GM12892 (cell line): ENCODE measurements around the gene ABHD16B.
A peak's percentile ranks its signal among the peaks of the same experiment; 100 is the strongest.

ENCODE experiments used
- DNase-seq: peaks from one replicate; pipeline ENCODE4 v3.0.0; 2011; ENCODE audit not compliant: insufficient read length
- FAIRE-seq: peaks from 2 replicates; lab custom pipeline; 2011; peaks lifted over from hg19 to GRCh38; lab: Jason Lieb, UNC
- POLR2A ChIP-seq: IDR thresholded peaks from 2 replicates; pipeline ENCODE4 v1.6.1; 2011; ENCODE audit warnings: low read depth, low read length, control low read depth
- POLR2AphosphoS5 ChIP-seq: IDR thresholded peaks from 2 replicates; pipeline ENCODE4 v1.6.1; 2011; ENCODE audit warnings: low read depth, low read length, control low read depth
- TAF1 ChIP-seq: IDR thresholded peaks from 2 replicates; pipeline ENCODE4 v1.6.1; 2011; ENCODE audit warnings: low read depth, mild to moderate bottlenecking, control low read depth, low read length, borderline replicate concordance

The ABHD16B gene

DNA sequence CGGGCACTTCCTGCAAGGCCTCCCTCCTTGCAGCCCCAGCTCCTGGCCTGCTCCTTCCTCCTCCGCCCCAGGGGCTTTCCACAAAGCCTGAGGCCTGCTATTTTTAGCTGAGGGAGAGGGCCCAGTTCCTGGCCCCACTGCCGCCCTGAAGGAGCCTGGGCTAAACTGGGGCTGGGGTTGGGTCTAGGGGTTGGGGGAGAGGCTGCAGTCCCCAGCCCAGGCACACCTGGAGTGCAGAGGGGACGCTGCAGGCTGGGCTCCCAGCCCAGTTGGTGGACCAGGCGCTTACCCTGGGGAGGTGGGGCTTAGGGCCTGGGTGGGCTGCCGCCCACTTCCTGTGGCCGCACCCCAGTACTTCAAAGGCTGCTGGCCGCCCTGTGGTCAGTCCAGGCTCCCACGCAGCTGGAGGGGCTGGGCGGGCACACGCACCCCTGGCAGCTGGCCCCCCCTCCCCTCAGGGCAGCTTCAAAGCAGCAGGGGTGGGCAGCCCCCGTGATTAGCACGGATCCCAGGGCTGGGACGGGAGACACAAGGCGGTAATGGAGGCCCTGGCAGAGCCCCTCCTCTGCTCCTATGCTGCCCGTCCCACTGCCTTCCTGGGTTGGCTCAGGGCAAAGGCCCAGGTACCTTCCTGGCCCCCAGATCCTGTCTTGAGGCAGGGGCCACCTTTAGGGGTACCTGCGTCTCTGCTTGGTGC lies 7.1 kb upstream of the ABHD16B start:
- DNase-seq: no peak
- no peak for TF ChIP-seq POLR2AphosphoS5
- no peak; the same call in 1 of the 2 replicates for TF ChIP-seq POLR2A
- FAIRE-seq: peak; percentile 5

- FAIRE-seq (no peak), DNase-seq (no peak)
- TF ChIP-seq TAF1 (no peak), POLR2A (no peak), POLR2AphosphoS5 (no peak)
Observed at GRCh38 chr20:63854766-63855362, 6.4 kb upstream of the ABHD16B start.

DNA sequence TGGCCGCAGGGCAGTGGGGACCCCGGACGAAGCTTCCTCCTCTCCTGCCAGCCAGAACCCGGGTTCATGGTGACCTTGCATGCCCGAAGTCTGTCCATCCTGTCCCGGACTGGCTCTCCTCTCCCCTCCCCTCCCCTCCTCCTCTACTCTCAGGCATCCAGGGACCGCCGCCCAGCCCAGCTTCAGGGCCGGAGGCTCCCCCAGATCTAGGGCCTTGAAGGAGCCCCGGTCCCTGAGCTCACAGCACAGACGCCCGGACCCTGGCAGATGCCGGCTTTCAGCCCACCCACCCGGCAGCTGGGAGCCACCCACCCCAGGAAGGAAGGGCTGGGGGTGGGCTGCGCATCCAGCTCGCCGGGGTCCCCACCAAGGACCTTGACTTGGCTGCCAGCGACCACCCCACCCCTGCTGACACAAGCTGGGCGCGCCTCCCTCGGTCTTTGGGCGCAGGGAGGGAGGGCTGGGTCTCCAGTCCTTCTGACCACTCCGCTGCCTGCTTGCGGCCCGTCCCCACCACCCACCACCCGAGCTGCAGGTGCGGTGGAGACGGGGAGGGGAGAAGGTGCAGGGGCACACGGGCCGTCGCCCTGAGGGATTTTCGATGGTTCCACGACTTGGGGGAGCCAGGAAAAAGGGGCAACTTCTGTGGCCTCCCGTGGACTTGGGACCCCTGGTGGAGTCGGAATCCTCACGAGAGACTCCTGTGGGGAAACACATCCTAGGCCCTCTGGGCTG lies 5.8 kb upstream of the ABHD16B start:
- DNase-seq (no peak), FAIRE-seq (no peak)
- no peak for TF ChIP-seq POLR2AphosphoS5
- TF ChIP-seq TAF1: no peak
- TF ChIP-seq POLR2A: no peak

DNA sequence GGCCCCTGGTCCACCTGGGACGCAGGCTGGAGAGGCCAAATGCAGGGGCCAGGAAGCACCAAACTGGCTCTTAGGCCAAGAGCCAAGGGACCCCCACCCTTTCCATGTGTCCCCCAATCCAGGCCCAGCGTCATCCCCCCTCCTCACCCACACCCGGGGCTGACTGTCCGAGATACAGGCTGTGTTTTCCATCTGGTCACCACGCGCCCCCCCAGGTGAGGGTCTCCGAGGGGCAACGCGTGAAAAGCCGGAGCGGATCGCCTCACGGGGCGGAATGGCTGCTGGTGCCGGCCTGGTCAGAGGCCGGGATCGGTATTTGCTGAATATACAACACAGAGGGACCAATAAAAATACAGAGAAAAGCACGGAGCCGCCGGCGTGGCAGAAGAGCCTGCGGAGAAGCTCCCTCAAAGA lies 5.2 kb upstream of the ABHD16B start:
- DNase-seq: no peak
- FAIRE-seq: no peak

GRCh38 chr20:63857764-63858392 lies 3.4 kb upstream of the ABHD16B start:
- FAIRE-seq (no peak), DNase-seq (no peak)
- TF ChIP-seq POLR2AphosphoS5 (no peak), TAF1 (no peak)

More for the DNA sequence above, 5.2 kb upstream of the ABHD16B start:
- TF ChIP-seq POLR2AphosphoS5 (no peak), POLR2A (no peak), TAF1 (no peak)

- TF ChIP-seq POLR2AphosphoS5 (no peak), POLR2A (no peak), TAF1 (no peak)
- no peak for FAIRE-seq
- no peak for DNase-seq
Observed at GRCh38 chr20:63858393-63859165, 2.7 kb upstream of the ABHD16B start.

- no peak for DNase-seq
- TF ChIP-seq TAF1 (no peak), POLR2AphosphoS5 (no peak), POLR2A (no peak)
Observed at GRCh38 chr20:63859166-63859699, 2.1 kb upstream of the ABHD16B start.

DNA sequence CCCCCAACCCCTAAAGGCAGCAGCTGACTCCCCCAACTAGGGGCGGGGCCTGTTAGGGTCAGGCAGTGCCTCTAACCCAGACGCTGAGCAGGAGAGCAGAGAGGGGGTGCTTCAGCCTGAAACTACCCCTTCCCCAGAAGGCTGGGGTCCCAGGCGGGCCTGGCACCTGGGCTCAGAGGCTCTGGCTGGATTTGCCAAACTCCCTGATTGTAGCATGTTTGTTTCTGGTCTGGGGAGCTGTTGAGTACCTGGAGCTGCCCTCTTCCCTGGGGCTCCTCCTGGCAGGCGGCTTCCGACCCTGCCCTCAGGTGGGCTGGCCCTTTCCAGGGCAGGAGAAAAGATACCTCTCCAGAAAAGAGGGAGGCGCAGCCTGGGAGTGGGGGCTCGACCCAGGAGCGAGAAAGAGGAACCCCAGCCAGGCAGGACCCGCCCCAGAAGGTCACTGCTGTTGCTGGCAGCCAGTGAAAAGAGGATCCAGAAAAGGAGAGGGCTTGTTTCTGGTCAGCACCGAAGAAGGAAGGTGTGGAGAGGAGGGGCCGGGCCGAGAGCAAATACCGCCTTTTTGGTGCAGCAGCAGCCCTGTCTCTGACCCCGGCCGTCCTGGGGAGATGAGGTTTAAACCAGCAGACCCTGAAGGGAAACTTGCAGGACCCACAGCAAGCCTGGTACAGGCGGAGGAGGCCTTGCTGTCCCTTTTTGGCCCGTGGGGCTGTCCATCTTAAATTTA lies 810 bp upstream of the ABHD16B start:
- FAIRE-seq: no peak
- TF ChIP-seq POLR2A (no peak), TAF1 (no peak), POLR2AphosphoS5 (no peak)
- no peak for DNase-seq

More at GRCh38 chr20:63859166-63859699, 2.1 kb upstream of the ABHD16B start:
- no peak for FAIRE-seq

- no peak for TF ChIP-seq POLR2AphosphoS5
- TF ChIP-seq TAF1: no peak
- no peak for TF ChIP-seq POLR2A
- no peak for DNase-seq
- no peak for FAIRE-seq
Observed at GRCh38 chr20:63861981-63862901, 943 bp downstream of the ABHD16B start.

- no peak for FAIRE-seq
- no peak for DNase-seq
- TF ChIP-seq TAF1: no peak
- TF ChIP-seq POLR2AphosphoS5: no peak
- TF ChIP-seq POLR2A: no peak
Observed at GRCh38 chr20:63863021-63863797, 1.9 kb downstream of the ABHD16B start.
